Activated CD4-positive, alpha-beta T cell treated with anti-CD3 and anti-CD28 coated beads for 24 hours (primary cell): ENCODE results near the gene HSPA2.
"Not testable (repeated sequence)": the region's sequence is repeated elsewhere in the genome, so short reads cannot be mapped to it uniquely, and the experiment has no call there.

ENCODE experiments used
- DNase-seq, 2 donors: peaks; one replicate each; pipeline ENCODE4 v3.0.0-alpha.2; 2020; ENCODE audit warnings: low read depth in 2 of 2

The HSPA2 gene

GRCh38 chr14:64558216-64558615 lies 17.7 kb downstream of the HSPA2 start:
- DNase-seq, result not testable (repeated sequence)

DNA sequence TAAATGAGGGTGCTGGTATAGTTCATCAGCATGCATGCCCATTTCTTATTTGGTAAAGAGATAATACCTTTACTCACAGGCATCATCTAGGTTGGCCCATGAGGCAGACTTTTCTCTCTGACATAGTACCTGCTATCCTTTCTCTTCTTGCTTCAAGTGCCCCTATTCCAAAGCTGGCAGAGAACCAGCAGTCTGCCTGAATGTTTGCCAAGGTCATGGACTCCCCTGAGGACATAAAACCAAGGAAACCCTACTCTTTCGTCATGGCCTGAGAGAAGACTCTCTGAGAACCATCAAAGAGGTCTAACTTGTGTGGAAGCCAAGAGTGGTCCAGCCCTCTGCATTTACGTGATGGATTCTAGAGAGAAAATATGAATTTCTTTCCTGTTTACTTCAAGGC lies 21.1 kb downstream of the HSPA2 start:
- DNase-seq, result no peak

DNA sequence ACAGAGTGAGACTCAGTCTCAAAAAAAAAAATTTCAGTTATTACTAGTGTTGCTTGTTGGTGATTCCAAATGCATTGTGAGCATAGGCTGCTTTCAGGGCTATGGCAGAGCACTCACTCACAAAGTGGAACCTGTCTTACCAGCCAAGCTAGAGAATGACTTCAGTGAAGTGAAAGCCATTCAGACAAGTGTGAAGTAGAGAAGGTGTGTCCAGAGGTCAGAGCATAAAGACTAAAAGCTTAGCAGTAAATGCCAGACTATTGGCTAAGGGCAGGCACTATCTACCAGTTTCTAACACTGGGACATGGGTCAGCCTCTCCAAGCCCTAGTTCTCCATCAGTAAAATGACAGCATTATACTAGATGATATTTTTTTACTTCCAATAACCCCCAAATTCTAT lies 21.9 kb downstream of the HSPA2 start:
- DNase-seq, result no peak

GRCh38 chr14:64563696-64564095 lies 23.2 kb downstream of the HSPA2 start:
- DNase-seq, result no peak

GRCh38 chr14:64566651-64567122 lies 26.1 kb downstream of the HSPA2 start:
- DNase-seq, result no peak

DNA sequence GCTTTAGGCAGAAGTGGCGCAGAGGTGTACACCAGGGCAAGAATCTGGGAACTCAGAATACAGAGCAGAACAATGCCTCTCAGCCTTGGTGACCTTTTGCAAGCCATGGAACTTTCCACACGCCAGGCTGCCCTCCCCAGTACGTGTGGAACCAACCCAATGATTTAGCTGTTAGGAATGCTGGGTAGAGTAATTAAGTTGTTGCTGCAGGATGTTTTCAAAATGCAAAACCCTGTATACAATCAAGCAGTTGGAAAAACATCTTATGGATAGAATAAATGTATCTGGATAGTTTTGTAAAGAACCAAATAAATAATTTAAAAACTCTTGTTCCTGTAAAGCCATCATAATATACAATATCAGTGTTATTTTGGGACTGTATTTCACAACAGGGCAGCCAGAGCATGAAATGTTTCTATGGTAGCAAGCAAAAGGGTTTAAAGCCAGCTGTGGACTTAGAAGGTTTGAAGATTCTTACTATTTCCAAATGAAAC lies 28.6 kb downstream of the HSPA2 start:
- no peak for DNase-seq

DNA sequence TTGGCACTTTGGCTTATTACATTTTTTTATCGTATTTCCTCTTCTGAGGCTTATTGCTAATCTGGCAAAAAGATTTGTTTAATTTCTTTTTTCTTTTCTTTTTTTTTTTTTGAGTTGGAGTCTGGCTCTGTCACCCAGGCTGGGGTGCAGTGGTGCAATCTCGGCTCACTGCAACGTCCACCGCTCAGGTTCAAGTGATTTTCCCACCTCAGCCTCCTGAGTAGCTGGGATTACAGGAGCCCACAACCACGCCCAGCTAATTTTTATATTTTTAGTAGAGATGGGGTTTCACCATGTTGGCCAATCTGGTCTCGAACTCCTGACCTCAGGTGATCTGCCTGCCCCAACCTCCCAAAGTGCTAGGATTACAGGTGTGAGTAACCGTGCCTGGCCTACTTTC lies 29.1 kb downstream of the HSPA2 start:
- not testable (repeated sequence) for DNase-seq

DNA sequence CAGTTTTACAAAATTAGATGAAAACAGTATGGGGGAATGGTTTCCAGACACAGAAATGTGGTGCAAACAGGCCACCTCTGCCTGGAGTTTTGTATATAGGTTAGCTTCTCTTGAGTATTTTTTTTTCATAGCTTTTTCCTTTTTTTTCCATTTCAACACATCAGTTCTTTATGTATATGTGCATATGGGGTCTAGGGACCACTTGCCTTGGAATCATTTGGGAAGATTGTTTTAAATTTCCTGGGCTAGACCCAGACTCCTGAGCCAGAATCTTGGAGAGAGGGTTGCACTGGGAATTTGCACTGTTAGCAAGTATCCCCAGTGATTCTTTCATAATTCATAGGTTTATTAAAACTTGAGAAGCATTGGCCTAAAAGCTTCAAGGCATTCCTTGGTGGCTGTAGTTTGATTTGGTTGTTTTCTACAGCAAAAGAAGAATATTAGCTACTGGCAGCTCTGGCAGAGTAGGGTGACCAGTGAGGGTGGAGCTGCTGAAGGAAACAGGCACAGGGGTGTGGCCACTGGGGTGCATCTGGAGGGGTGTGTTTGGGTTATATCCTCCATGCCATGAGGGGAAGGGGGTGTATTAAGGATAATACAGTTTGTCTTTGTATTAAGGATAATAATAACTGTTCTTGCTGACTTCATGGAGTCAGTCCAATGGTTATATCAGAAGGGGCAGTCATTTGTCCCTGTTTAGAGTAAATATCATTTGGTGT lies 32.0 kb downstream of the HSPA2 start:
- DNase-seq, result no peak

GRCh38 chr14:64573109-64573508 lies 32.6 kb downstream of the HSPA2 start:
- no peak for DNase-seq

GRCh38 chr14:64574371-64575107 lies 34.0 kb downstream of the HSPA2 start:
- DNase-seq, result no peak

- no peak for DNase-seq
Measured at GRCh38 chr14:64577211-64577610, 36.7 kb downstream of the HSPA2 start.

DNA sequence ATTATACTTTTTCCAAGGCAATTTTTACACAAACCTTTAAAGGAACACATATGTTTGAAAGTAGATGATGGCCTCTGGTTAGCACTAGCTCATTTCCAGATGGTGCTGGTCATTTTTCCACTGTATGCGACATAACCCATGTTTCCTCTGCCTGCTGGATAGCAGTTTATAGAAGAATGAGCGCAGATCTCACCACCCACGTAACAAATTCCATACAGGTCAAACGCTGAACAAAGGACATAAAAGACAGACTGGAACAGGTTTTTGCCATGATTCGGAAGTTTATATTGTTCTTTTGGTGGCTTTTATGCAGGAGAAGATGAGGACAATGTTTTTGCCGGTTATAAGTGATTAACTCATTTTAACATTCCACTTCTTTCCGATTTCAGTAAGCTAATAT lies 39.9 kb downstream of the HSPA2 start:
- no peak for DNase-seq

DNA sequence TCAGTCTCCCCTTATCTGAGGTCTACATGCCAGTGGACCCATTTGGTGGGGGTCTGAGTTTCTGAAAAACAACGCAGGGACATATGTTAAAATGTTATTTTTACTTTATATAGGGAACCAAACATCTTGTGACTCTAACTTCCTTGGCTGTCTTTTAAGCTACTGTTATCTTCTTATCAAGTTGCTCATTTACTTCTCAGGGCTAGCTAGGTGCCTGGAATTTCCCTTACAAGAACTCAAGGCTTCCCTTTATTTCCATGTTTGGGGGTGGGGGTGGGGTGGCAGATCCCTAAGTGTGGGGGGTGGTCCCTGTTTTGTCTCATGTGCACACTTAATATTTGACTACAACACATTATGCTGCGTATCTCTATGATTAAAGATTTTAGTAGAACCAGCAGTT lies 40.8 kb downstream of the HSPA2 start:
- no peak for DNase-seq

- DNase-seq, result no peak
Measured at GRCh38 chr14:64581817-64582216, 41.3 kb downstream of the HSPA2 start.

DNA sequence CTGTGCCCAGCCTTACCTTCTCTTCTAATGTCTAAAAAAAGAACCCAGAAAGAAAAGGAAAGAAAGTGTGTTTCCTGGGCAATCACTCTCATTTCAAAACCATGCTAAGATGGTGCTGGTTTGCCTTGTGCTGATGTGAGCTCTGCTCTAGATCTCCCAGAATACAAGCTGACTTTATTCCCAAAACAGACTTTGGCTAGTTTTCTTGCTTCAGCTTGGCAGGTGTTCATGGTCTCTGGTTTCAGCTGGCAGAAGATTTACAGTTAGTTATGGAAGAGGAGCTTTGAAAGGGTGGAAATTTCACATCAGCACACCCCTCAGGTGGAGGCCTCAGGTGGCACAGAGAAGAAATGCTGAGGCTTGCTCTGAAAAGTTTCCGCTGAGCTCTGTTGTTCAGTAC lies 43.6 kb downstream of the HSPA2 start:
- no peak for DNase-seq

GRCh38 chr14:64591809-64592208 lies 51.3 kb downstream of the HSPA2 start:
- no peak for DNase-seq
